H4 (cell line): ENCODE data around the gene NDFIP2. TPM values are rescaled to one million over a fixed set of nuclear protein-coding genes. Genes with fewer than 3 reads are reported as not detected.
A peak's percentile ranks its signal among the peaks of the same experiment; 100 is the strongest.

Source experiments
- DNase-seq: peaks from one replicate; pipeline ENCODE4 v3.0.0-alpha.2; 2015; ENCODE audit warnings: low spot score
- total RNA-seq: library from RNA; depleted of rRNA; stranded (reverse); fragments of >200 nt; shearing (Covaris generic); gene quantifications from 2 replicates; pipeline ENCODE4 v1.2.3, GENCODE V29; 2014

The NDFIP2 gene
- total RNA-seq, 1 experiment from 2014 or later, result 28.4 TPM

- DNase-seq, result no peak
Measured at GRCh38 chr13:79497064-79497463, 16.1 kb downstream of the NDFIP2 start.

GRCh38 chr13:79497852-79498251 lies 16.9 kb downstream of the NDFIP2 start:
- no peak for DNase-seq

DNA sequence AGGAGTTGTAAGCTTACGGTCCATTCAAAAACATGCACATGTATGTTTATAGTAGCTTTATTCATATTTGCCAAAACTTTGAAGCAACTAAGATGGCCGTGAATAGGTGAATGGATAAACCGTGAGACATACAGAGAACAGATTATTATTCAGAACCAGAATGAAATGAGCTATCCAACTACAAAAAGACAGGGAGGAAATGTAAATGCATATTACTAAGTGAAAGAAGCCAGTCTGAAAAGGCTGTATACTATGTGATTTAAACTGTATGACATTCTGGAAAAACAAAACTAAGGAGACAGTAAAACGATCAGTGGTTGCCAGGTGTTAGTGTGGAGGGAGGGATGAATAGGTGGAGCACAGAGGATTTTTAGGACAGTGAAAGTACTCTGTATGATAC lies 19.9 kb downstream of the NDFIP2 start:
- DNase-seq, result no peak

- no peak for DNase-seq
Measured at GRCh38 chr13:79501538-79502232, 20.7 kb downstream of the NDFIP2 start.

DNA sequence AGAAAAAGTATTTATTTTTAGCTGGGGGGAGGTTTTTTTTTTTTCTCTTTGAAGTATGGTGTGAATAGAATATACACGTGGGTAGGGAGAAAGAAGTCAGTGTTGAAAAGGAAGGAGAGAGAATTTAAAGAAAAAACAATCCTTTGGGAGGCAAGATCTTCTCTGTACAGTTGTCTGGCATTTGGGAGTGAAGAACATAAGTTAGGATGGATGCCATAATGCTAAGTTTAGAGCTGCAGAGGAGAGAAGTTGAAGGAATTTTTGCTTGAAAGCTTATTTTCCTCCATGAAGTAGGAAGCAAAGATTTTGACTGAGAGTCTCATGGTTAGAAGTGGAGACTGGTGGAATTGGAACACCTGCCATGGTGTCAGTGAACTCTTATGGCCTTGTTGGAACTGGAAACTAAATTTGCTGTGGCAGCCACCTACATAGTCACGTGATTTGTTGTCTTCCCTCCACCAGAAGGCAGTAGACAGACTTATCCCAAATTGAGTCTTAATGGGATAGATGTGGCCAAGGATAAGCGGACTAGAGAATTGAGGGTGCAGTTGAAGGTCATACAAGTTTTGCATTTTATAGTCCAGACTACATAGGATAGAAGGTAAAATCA lies 22.0 kb downstream of the NDFIP2 start:
- DNase-seq, result no peak

DNA sequence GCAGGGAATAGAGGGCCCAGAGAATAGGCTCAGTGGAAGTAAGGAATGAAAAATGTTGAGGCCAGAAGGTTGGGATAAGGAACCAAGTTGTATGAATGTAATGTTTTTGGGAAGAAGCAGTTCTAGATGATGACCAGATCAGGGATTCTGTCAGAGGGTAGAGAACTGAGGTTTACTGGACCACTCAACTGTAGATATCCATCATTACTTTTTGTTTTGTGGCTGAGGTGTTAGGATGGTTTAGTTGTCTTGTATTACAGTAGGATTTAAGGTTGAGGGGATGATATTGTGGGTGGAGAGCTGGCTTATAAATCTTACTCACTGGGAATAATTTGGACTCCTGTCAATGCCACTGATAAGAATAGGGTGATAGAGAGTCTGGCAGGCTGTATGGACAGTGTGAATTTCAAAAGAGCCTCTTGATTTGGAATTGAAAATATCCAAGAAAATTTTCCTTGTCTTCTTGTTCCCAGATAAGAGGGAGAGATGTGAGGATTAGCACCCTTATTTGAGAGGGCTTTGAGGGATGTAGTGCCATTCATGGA lies 22.6 kb downstream of the NDFIP2 start:
- DNase-seq, result no peak

- DNase-seq, result no peak
Measured at GRCh38 chr13:79508224-79508961, 27.4 kb downstream of the NDFIP2 start.

DNA sequence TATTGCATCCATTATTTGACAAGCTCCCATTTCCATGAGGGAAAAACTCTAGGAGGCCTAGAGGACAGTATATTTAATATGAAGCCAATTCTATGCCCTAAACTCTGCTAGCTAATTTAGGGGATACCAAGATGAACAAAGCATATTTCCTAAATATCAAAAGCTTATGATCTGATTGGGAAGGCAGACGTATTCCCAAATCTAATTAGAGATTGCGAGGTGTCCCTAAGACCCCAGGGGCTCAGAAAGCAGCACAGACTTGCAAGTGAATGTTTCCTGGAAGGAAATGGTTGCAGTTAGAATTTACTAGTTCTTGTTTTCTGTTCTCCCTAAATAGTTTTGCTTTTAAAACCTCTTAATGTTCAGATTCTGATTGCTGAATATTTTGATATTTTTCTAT lies 30.7 kb downstream of the NDFIP2 start:
- DNase-seq, result no peak

GRCh38 chr13:79512950-79513349 lies 32.0 kb downstream of the NDFIP2 start:
- DNase-seq, result no peak

DNA sequence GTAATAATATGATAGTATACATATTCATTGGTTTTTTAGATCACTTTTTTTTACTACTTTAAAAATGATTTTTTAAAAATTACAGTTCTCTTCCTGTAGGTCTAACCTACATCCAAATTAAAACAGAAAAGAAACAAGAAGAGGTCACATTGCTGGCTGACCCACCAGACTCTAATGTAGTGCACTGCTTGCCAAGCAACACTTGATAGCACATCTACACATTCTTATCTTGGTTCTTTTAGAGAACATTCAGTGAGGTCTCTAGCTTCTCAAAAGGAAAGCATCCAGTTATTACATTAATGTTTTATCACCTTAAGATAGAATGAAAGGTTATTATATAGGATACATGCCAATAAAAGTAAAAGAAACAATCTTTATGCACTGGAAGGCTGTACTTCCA lies 35.6 kb downstream of the NDFIP2 start:
- no peak for DNase-seq

DNA sequence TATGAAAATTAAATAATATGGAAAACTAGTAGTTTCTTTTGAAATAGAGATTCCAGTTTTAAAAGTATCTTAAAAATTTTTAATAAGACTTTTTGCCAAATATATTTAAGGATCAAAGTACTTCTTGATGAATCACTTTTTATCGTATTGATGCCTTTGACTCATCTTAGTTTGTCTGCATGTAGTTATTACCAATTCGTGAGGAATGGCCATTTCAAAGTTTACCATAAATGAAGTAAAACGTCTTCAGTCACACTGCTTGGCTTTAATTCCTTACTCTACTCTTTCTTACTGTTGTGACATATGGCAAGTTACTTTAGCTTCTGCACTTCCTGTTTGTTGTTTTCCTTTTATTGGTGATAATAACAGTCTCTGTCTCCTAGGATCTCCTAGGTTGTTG lies 38.3 kb downstream of the NDFIP2 start:
- no peak for DNase-seq

DNA sequence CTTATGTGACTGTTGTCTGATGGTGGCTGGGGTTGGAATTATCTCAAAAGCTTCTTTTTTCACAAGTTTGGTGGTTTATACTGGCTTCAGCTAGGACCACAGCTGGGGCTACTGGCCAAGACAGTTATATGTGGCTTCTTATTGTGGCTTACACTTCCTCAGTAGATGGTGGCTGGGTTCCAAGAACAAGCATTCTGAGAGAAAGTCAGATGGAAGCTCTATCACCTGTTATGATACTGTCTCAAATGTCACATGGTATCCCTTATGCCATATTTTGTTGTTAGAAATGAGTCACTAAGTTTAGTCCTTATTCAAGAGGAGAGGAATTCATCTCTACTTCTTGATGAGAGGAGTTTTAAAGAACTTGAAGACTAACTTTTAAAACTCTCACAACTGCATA lies 41.6 kb downstream of the NDFIP2 start:
- DNase-seq, result peak; percentile 21

DNA sequence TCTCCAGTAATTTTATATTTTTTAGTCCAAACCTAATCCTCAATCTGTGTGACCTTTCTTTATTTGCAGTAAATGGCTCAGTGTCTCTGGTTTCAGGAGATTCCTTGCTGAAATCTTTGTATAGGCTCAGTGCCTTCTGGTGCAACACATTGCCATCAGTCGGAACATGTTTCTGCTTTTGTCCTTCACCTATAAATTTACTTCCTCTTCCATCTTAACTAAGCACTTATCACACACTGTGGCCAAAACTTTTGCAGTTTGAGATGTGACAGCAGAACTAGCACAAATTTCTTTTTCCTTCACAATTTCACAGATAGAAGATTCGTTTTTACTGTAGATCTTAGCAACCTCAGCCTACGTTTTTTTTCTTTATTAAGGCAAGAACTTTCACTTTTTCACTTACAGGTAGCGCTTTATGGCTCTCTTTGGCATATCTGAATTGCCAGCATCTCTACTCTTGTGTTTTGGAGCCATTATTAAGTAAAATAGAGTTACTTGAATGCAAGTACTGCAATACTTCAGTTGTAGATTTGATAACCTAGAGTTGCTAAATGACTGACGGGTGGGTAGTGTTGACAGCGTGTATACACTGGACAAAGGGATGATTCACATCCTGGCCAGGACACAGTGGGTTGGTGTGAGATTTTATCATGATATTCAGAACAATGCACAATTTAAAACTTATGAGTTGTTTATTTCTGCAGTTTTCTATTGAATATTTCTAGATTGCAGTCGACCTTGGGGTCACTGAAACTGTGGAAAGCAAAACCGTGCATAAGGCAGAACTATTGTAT lies 44.3 kb downstream of the NDFIP2 start:
- no peak for DNase-seq

DNA sequence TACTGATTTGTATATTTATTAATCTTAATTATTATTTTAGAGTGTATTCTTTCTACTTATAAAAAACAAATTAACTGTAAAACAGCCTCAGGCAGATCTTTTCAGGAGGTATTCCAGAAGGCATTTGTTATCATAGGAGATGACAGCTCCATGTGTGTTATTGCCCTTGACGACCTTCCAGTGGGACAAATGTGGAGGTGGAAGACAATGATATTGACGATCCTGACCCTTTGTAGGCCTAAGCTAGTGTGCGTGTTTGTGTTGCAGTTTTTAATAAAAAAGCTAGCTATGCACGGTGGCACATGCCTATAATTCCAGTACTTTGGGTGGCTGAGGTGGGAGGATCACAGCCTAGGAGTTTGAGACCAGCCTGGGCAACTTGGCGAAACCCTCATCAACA lies 46.7 kb downstream of the NDFIP2 start:
- no peak for DNase-seq

DNA sequence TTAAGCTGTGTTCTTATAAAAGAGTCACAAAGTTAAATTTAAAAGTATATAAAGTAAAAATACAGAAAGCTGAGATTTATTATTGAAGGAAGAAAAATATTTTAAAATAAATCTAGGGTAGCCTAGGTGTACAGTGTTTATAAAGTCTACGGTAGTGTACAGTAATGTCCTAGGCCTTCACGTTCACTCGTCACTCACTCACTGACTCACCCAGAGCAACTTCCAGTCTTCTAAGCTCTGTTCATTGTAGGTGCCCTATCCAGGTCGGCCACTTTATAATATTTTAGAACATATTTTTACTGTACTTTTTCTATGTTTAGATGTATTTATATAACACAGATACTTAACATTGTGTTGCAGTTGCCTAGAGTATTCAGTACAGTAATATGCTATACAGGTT lies 47.4 kb downstream of the NDFIP2 start:
- no peak for DNase-seq

DNA sequence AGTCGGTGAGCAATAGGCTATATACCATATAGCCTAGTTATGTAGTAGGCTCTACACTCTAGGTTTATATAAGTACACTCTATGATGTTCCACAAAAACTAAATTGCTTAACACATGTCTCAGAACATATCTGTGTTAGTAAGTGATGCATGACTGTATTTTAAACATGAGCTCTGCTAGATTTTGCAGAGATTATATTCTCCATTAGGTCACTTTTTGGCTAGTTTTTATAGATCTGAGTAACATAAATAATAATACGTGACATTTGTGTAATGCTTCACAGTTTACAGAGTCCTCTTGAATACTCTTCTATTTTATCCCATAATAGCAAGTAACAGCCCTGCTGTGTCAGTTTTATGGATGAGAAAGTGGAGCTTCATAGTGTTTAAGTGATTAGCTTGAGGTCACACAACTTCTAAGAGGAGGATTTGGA lies 47.8 kb downstream of the NDFIP2 start:
- no peak for DNase-seq

GRCh38 chr13:79529817-79530216 lies 48.9 kb downstream of the NDFIP2 start:
- no peak for DNase-seq

DNA sequence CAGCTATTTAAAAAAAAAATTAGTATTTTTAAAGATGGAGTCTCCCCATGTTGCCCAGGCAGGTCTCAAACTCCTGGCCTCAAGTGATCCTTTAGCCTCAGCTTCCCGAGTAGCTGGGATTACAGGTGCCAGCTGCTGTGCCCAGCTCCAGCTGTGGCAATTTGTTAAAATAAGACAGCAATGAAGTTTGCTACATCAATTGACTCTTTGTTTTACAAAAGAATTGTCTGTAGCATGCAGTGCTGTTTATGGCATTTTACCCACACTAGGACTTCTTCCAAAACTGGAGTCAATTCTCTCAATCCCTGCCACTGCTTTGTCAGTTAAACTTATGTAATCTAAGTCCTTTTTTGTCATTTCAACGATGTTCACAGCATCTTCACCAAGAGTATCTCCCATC lies 49.3 kb downstream of the NDFIP2 start:
- no peak for DNase-seq

DNA sequence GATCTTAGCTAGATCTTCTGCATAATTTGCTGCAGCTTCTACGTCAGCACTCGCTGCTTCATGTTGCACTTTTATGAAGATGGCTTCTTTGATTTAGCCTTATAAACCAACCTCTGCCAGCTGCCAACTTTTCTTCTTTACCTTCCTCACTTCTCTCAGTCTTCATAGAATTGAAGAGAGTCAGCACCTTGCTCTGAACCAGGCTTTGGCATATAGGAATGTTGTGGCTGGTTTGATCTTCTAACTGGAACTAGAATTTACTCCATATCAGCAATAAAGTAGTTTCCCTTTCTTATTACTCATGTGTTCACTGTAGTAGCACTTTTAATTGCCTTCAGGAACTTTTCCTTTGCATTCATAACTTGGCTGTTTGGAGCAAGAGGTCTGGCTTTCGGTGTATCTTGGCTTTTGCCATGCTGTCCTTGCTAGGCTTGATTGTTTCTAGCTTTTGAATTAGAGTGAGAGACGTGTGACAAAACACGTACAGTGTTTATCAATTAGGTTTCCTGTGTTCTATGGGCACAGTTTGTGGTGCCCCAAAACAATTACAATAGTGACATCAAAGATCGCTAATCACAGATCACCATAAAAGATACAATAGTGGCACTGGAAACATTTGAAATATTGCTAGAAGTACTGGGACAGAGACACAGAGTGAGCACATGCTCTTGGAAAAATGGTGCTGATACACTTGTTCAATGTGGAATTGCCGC lies 50.7 kb downstream of the NDFIP2 start:
- DNase-seq, result no peak

GRCh38 chr13:79532576-79532975 lies 51.6 kb downstream of the NDFIP2 start:
- no peak for DNase-seq

DNA sequence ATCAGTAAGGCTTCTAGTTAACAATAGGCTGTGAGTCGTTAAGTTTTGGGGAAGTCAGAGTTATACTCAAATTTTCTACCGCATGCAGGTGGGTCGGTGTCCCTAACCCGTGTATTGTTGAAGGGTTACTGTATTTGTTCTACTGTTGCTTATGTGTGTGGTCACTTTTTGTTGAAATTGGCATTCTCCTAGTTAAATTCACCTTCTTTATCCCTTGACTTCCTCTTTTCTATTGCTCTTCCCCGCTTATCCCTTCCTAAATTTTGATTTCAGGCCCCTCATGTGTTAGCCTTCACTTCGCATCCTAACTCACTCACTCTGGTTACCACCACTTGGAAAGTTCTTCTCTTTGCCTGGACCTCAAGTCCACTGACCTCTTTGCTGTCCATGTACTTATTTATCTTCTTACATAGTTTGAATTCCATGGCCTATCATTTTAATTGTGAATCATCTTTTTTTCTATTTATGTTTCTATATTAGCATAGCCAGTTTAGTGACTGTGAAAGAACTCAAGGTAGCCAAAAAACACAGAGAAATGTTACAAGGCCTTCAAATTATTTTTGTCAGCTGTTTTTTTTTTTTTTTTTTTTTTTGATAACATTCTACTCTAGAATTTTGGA lies 52.9 kb downstream of the NDFIP2 start:
- DNase-seq, result no peak
